ENCODE results near the gene EEF1A2. TPM values are rescaled to one million over a fixed set of nuclear protein-coding genes. Genes with fewer than 3 reads are reported as not detected.

Gene EEF1A2
- total RNA-seq, 1 experiment from 2014 or later, result 26.0 TPM

GRCh38 chr20:63471981-63472831, 26.7 kb downstream of the EEF1A2 start, which contains the start of gene KCNQ2 (continued):
- TF ChIP-seq, protein P1, sequence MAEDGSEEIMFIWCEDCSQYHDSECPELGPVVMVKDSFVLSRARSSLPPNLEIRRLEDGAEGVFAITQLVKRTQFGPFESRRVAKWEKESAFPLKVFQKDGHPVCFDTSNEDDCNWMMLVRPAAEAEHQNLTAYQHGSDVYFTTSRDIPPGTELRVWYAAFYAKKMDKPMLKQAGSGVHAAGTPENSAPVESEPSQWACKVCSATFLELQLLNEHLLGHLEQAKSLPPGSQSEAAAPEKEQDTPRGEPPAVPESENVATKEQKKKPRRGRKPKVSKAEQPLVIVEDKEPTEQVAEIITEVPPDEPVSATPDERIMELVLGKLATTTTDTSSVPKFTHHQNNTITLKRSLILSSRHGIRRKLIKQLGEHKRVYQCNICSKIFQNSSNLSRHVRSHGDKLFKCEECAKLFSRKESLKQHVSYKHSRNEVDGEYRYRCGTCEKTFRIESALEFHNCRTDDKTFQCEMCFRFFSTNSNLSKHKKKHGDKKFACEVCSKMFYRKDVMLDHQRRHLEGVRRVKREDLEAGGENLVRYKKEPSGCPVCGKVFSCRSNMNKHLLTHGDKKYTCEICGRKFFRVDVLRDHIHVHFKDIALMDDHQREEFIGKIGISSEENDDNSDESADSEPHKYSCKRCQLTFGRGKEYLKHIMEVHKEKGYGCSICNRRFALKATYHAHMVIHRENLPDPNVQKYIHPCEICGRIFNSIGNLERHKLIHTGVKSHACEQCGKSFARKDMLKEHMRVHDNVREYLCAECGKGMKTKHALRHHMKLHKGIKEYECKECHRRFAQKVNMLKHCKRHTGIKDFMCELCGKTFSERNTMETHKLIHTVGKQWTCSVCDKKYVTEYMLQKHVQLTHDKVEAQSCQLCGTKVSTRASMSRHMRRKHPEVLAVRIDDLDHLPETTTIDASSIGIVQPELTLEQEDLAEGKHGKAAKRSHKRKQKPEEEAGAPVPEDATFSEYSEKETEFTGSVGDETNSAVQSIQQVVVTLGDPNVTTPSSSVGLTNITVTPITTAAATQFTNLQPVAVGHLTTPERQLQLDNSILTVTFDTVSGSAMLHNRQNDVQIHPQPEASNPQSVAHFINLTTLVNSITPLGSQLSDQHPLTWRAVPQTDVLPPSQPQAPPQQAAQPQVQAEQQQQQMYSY (CRISPR knock-in tag; IDR thresholded peaks at IDR 0.05), result no peak
- TF ChIP-seq ZNF121 (CRISPR knock-in tag; IDR thresholded peaks at IDR 0.05), result no peak
- TF ChIP-seq RELA (CRISPR knock-in tag; IDR thresholded peaks at IDR 0.05; ENCODE audit: borderline replicate concordance), result no peak
- no peak for TF ChIP-seq ZNF219 (CRISPR knock-in tag; IDR thresholded peaks at IDR 0.05; ENCODE audit: borderline replicate concordance)
- TF ChIP-seq ZNF671 (CRISPR knock-in tag; IDR thresholded peaks at IDR 0.05), result no peak
- peak; percentile 58 for TF ChIP-seq ZNF423 (CRISPR knock-in tag; IDR thresholded peaks at IDR 0.05)
- TF ChIP-seq, protein P2, sequence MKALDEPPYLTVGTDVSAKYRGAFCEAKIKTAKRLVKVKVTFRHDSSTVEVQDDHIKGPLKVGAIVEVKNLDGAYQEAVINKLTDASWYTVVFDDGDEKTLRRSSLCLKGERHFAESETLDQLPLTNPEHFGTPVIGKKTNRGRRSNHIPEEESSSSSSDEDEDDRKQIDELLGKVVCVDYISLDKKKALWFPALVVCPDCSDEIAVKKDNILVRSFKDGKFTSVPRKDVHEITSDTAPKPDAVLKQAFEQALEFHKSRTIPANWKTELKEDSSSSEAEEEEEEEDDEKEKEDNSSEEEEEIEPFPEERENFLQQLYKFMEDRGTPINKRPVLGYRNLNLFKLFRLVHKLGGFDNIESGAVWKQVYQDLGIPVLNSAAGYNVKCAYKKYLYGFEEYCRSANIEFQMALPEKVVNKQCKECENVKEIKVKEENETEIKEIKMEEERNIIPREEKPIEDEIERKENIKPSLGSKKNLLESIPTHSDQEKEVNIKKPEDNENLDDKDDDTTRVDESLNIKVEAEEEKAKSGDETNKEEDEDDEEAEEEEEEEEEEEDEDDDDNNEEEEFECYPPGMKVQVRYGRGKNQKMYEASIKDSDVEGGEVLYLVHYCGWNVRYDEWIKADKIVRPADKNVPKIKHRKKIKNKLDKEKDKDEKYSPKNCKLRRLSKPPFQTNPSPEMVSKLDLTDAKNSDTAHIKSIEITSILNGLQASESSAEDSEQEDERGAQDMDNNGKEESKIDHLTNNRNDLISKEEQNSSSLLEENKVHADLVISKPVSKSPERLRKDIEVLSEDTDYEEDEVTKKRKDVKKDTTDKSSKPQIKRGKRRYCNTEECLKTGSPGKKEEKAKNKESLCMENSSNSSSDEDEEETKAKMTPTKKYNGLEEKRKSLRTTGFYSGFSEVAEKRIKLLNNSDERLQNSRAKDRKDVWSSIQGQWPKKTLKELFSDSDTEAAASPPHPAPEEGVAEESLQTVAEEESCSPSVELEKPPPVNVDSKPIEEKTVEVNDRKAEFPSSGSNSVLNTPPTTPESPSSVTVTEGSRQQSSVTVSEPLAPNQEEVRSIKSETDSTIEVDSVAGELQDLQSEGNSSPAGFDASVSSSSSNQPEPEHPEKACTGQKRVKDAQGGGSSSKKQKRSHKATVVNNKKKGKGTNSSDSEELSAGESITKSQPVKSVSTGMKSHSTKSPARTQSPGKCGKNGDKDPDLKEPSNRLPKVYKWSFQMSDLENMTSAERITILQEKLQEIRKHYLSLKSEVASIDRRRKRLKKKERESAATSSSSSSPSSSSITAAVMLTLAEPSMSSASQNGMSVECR (CRISPR knock-in tag; IDR thresholded peaks at IDR 0.05; ENCODE audit: borderline replicate concordance), result no peak
- TF ChIP-seq MAX (CRISPR knock-in tag; IDR thresholded peaks at IDR 0.05), result 0 out of 2 replicates have a peak, but pooled peaks have one; percentile 15
- TF ChIP-seq RORB (CRISPR knock-in tag; IDR thresholded peaks at IDR 0.05), result no peak
- TF ChIP-seq PRRX2 (CRISPR knock-in tag; IDR thresholded peaks at IDR 0.05), result no peak
- TF ChIP-seq TEAD4 (CRISPR knock-in tag; IDR thresholded peaks at IDR 0.05), result no peak
- 0 out of 2 replicates have a peak, but pooled peaks have one; percentile 24 for TF ChIP-seq SP1 (CRISPR knock-in tag; conservative IDR thresholded peaks at IDR 0.05)
- TF ChIP-seq, protein P3, sequence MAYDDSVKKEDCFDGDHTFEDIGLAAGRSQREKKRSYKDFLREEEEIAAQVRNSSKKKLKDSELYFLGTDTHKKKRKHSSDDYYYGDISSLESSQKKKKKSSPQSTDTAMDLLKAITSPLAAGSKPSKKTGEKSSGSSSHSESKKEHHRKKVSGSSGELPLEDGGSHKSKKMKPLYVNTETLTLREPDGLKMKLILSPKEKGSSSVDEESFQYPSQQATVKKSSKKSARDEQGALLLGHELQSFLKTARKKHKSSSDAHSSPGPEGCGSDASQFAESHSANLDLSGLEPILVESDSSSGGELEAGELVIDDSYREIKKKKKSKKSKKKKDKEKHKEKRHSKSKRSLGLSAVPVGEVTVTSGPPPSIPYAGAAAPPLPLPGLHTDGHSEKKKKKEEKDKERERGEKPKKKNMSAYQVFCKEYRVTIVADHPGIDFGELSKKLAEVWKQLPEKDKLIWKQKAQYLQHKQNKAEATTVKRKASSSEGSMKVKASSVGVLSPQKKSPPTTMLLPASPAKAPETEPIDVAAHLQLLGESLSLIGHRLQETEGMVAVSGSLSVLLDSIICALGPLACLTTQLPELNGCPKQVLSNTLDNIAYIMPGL (CRISPR knock-in tag; IDR thresholded peaks at IDR 0.05), result 0 out of 2 replicates have a peak, but pooled peaks have one; percentile 35
- TF ChIP-seq NR2C2 (CRISPR knock-in tag; IDR thresholded peaks at IDR 0.05), result no peak
- TF ChIP-seq JAZF1 (CRISPR knock-in tag; IDR thresholded peaks at IDR 0.05), result no peak
- TF ChIP-seq ETV6 (CRISPR knock-in tag; IDR thresholded peaks at IDR 0.05), result peak; percentile 34; the same call in 1 of the 2 replicates
- TF ChIP-seq, protein P4, sequence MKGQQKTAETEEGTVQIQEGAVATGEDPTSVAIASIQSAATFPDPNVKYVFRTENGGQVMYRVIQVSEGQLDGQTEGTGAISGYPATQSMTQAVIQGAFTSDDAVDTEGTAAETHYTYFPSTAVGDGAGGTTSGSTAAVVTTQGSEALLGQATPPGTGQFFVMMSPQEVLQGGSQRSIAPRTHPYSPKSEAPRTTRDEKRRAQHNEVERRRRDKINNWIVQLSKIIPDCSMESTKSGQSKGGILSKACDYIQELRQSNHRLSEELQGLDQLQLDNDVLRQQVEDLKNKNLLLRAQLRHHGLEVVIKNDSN (CRISPR knock-in tag; IDR thresholded peaks at IDR 0.05), result no peak
- no peak for TF ChIP-seq ZNF232 (CRISPR knock-in tag; IDR thresholded peaks at IDR 0.05)
- no peak for TF ChIP-seq ZNF532 (CRISPR knock-in tag; IDR thresholded peaks at IDR 0.05; ENCODE audit: borderline replicate concordance)
- TF ChIP-seq, protein P5, sequence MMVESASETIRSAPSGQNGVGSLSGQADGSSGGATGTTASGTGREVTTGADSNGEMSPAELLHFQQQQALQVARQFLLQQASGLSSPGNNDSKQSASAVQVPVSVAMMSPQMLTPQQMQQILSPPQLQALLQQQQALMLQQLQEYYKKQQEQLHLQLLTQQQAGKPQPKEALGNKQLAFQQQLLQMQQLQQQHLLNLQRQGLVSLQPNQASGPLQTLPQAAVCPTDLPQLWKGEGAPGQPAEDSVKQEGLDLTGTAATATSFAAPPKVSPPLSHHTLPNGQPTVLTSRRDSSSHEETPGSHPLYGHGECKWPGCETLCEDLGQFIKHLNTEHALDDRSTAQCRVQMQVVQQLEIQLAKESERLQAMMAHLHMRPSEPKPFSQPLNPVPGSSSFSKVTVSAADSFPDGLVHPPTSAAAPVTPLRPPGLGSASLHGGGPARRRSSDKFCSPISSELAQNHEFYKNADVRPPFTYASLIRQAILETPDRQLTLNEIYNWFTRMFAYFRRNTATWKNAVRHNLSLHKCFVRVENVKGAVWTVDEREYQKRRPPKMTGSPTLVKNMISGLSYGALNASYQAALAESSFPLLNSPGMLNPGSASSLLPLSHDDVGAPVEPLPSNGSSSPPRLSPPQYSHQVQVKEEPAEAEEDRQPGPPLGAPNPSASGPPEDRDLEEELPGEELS (CRISPR knock-in tag; IDR thresholded peaks at IDR 0.05), result no peak
- no peak for TF ChIP-seq HMGA2 (CRISPR knock-in tag; IDR thresholded peaks at IDR 0.05)

Data from WTC11 (cell line).